GM19351 (cell line): ENCODE measurements around the gene PSMA2.

ENCODE experiments used
- ATAC-seq: cut with Tn5 transposase; IDR thresholded peaks from one replicate; pipeline ENCODE4 v1.9.1; 2021; ENCODE audit warnings: mild to moderate bottlenecking, moderate library complexity; ENCODE audit not compliant: unreplicated experiment

The PSMA2 gene

GRCh38 chr7:42940985-42941847 is 9.2 kb upstream of the PSMA2 start:
- peak; percentile 62 for ATAC-seq

GRCh38 chr7:42939457-42940240 is 7.7 kb upstream of the PSMA2 start:
- peak; percentile 48 for ATAC-seq

- ATAC-seq = no peak
Observed at GRCh38 chr7:42935861-42936260, 3.9 kb upstream of the PSMA2 start.

GRCh38 chr7:42934291-42934690 is 2.3 kb upstream of the PSMA2 start:
- no peak for ATAC-seq

GRCh38 chr7:42932811-42933591 is 1.0 kb upstream of the PSMA2 start:
- ATAC-seq = peak; percentile 17

- no peak for ATAC-seq
Observed at GRCh38 chr7:42931447-42931833, 534 bp downstream of the PSMA2 start.

GRCh38 chr7:42930889-42931288 is 1.1 kb downstream of the PSMA2 start:
- no peak for ATAC-seq

- no peak for ATAC-seq
Observed at GRCh38 chr7:42929449-42929848, 2.5 kb downstream of the PSMA2 start.

GRCh38 chr7:42928754-42929153 is 3.2 kb downstream of the PSMA2 start:
- no peak for ATAC-seq

GRCh38 chr7:42926204-42926603 is 5.8 kb downstream of the PSMA2 start:
- no peak for ATAC-seq

- ATAC-seq = no peak
Observed at GRCh38 chr7:42925630-42926029, 6.3 kb downstream of the PSMA2 start.

GRCh38 chr7:42924223-42924838 is 7.6 kb downstream of the PSMA2 start:
- no peak for ATAC-seq

GRCh38 chr7:42922017-42922753 is 9.8 kb downstream of the PSMA2 start:
- ATAC-seq = no peak

- ATAC-seq = no peak
Observed at GRCh38 chr7:42915356-42915755, 16.6 kb downstream of the PSMA2 start.

- no peak for ATAC-seq
Observed at GRCh38 chr7:42914421-42915045, 17.4 kb downstream of the PSMA2 start.

- no peak for ATAC-seq
Observed at GRCh38 chr7:42914009-42914408, 18.0 kb downstream of the PSMA2 start.

GRCh38 chr7:42913591-42913990 is 18.4 kb downstream of the PSMA2 start:
- no peak for ATAC-seq

- ATAC-seq = peak; percentile 90
Observed at GRCh38 chr7:42911454-42912447, 20.2 kb downstream of the PSMA2 start, which contains the start of gene C7orf25. Gene C7orf25, minus strand, starts transcription at chr7:42912070. Its CDS starts 1,170 bp downstream, at chr7:42910900.
